ENCODE data around the gene BAZ1A.
A peak's percentile ranks its signal among the peaks of the same experiment; 100 is the strongest.
"Not testable (repeated sequence)": the region's sequence is repeated elsewhere in the genome, so short reads cannot be mapped to it uniquely, and the experiment has no call there.

Gene BAZ1A

GRCh38 chr14:34782031-34782430, 93.1 kb downstream of the BAZ1A start:
- DNase-seq: no peak

GRCh38 chr14:34781242-34781641, 93.9 kb downstream of the BAZ1A start:
- no peak for DNase-seq

GRCh38 chr14:34780646-34781045, 94.5 kb downstream of the BAZ1A start:
- no peak for DNase-seq

- no peak for DNase-seq
These were observed 96.4 kb downstream of the BAZ1A start for GRCh38 chr14:34778744-34779143.

GRCh38 chr14:34776611-34777010, 98.5 kb downstream of the BAZ1A start:
- DNase-seq: no peak

GRCh38 chr14:34775922-34776321, 99.2 kb downstream of the BAZ1A start:
- no peak for DNase-seq

- no peak for DNase-seq
These were observed 99.8 kb downstream of the BAZ1A start for GRCh38 chr14:34775342-34775741.

GRCh38 chr14:34770901-34771300, 104.3 kb downstream of the BAZ1A start:
- DNase-seq: no peak

- DNase-seq: no peak
These were observed 108.6 kb downstream of the BAZ1A start for GRCh38 chr14:34766606-34767005.

- DNase-seq: no peak
These were observed 109.1 kb downstream of the BAZ1A start for GRCh38 chr14:34766060-34766459.

- no peak for DNase-seq
These were observed 119.9 kb downstream of the BAZ1A start for GRCh38 chr14:34755215-34755614.

- DNase-seq: no peak
These were observed 120.5 kb downstream of the BAZ1A start for GRCh38 chr14:34754687-34755086.

GRCh38 chr14:34750670-34751069, 124.5 kb downstream of the BAZ1A start:
- no peak for DNase-seq

GRCh38 chr14:34750233-34750632, 124.9 kb downstream of the BAZ1A start:
- no peak for DNase-seq

- no peak for DNase-seq
These were observed 125.8 kb downstream of the BAZ1A start for GRCh38 chr14:34749408-34749807.

- DNase-seq: no peak
These were observed 132.7 kb downstream of the BAZ1A start for GRCh38 chr14:34742270-34743115.

GRCh38 chr14:34741840-34742239, 133.3 kb downstream of the BAZ1A start:
- DNase-seq: no peak

GRCh38 chr14:34740139-34740538, 135.0 kb downstream of the BAZ1A start:
- DNase-seq: not testable (repeated sequence)

- not testable (repeated sequence) for DNase-seq
These were observed 138.1 kb downstream of the BAZ1A start for GRCh38 chr14:34737079-34737478.

- DNase-seq: no peak
These were observed 141.9 kb downstream of the BAZ1A start for GRCh38 chr14:34733245-34733644.

- no peak for DNase-seq
These were observed 142.4 kb downstream of the BAZ1A start for GRCh38 chr14:34732802-34733201.

GRCh38 chr14:34723867-34724266, 151.3 kb downstream of the BAZ1A start:
- DNase-seq: no peak

- DNase-seq: peak; percentile 30
These were observed 152.2 kb downstream of the BAZ1A start for GRCh38 chr14:34722723-34723545.

- no peak for DNase-seq
These were observed 154.0 kb downstream of the BAZ1A start for GRCh38 chr14:34721129-34721528.

All from activated CD4-positive, alpha-beta T cell treated with anti-CD3 and anti-CD28 coated beads, Interleukin-2, amount 50 U/mL, for 1 hour (primary cell).